Renal cortex interstitium (tissue), 11 donors: ENCODE data around the gene RNU4-1. TPM values are rescaled to one million over a fixed set of nuclear protein-coding genes. Genes with fewer than 3 reads are reported as not detected.

Source experiments
- DNase-seq, 11 donors: peaks; one replicate each; pipeline ENCODE4 v3.0.0-alpha.2; 2013; ENCODE audit warnings: low read depth in 9 of 11, low spot score in 4 of 11; ENCODE audit errors: extremely low read depth in 1 of 11
- polyA plus RNA-seq, 3 donors: library from polyadenylated mRNA; unstranded; fragments of 120-200 nt; gene quantifications; one replicate each; pipeline ENCODE4 v1.2.1, GENCODE V29; 2013; ENCODE audit not compliant: insufficient read length in 3 of 3

RNU4-1 gene
- polyA plus RNA-seq, 3 donors = not detected

- DNase-seq = no peak
Measured at GRCh38 chr12:120314220-120314619, 21.2 kb upstream of the RNU4-1 start.

DNA sequence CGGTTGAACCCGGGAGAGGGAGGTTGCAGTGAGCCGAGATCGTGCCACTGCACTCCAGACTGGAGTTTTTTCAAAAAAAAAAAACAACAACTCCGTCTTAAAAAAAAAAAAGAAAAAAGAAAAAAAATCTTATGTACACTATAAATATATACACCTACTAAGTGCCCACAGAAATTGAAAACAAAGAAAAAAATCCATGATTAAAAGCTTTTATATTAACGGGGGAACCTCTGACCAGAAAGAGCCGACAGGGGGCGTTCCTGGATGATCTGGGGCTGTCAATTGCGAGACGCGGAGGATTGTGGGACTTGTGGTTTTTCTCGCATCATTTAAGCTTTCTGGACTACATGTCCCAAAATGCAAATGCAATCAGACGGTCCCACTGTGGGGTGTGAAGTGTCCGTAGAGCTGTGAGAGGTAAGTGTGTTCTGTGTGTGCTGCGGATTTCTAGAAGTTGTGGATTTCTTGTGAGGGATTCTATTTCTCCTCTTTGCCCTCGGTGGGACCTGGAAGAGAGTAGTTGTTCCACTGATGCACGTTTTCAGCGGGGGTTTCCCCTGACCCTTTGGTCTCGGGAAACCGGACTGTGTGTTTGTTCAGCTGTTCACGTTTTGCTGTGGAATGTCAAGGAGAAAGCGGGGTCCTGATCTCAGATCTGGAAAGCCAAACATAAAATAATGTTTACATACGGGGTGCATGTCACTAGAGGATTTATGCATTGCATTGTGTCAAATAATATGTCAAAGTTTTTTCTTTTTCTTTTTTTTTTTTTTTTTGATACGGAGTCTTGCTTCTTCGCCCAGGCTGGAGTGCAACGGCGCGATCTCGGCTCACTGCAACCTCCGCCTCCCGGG is 9.2 kb upstream of the RNU4-1 start, which contains the start of gene SIRT4:
Gene SIRT4, plus strand, starts transcription at position 360 of the 854 bp plus-strand sequence. CDS start 1,241 bp downstream, outside the sequence.
- peak; percentile 83 to 96 (median 92) for DNase-seq

DNA sequence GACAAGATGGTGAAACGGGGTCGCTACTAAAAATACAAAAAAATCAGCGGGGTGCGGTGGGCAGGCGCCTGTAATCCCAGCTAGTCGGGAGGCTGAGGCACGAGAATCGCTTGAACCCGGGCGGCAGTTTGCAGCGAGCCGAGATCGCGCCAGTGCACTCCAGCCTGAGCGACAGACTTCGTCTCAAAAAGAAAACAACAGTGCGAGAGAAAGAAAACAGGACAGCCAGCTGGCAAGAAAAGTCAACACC is 701 bp downstream of the RNU4-1 start:
- peak in 4 of 11 donors; percentile 5 to 22 (median 10) for DNase-seq

DNA sequence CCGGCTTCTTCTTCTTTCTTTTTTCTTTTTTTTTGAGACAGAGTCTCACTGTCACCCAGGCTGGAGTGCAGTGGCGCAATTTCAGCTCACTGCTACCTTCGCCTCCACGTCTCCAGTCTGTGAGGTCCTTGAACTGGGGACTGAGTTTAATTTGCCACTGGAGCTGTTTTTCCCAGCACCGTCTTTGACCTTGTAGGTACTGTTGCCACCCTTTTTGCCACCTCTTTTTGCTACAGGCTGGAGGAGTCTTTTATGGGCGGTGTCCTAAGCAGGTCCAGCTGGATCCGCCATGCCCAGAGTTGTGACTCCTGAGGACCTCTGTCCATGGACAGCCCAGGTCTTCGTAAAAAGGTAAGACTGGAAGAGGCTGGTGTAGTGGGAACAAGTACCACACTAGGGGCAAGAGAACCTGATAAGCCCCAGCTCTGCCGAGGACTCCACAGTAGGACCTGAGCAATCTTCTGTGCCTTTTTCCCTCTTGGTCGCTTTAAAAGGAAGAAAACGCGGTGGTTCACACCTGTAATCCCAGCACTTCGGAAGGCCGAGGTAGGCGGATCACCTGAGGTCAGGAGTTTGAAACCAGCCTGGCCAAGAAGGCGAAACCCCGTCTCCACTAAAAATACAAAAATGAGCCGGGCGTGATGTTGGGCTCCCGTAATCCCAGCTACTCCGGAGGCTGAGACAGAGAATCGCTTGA is 2.3 kb downstream of the RNU4-1 start:
- peak in 6 of 11 donors; percentile 4 to 27 (median 14) for DNase-seq

GRCh38 chr12:120287491-120287890 is 5.5 kb downstream of the RNU4-1 start:
- no peak for DNase-seq

DNA sequence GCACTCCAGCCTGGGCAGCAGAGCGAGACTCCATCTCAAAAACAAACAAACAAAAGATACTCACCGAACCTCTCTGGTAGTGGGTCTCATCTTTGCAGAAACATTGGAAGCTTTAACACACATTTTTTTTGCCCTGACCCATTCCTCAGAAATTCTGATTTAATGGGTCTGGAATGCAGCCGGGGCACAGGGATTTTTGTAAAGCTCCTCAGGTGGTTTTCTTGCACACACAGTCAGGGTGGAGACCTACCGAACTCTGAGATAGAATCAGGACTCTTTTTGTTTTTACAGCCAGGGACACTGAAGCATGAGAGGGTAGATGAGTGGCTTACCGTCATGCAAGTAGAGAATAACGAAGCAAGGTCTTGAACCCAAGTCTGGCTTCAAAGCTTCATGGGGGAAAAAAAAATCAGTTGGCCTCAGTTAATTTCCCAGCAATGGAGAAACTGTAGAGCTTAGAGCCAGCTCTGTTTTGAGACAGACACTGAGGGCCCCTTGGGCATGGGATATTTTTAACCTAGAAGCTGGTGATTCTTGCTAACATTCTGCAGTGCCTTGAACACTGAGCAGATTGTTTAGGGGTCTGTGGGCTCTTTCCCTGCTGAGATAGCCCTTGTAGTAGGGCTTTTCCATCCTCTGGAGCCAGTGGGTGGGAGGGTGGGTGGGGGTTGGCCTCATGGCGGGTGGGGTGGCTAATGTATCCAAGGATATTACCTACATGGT is 6.1 kb downstream of the RNU4-1 start:
- no peak for DNase-seq

DNA sequence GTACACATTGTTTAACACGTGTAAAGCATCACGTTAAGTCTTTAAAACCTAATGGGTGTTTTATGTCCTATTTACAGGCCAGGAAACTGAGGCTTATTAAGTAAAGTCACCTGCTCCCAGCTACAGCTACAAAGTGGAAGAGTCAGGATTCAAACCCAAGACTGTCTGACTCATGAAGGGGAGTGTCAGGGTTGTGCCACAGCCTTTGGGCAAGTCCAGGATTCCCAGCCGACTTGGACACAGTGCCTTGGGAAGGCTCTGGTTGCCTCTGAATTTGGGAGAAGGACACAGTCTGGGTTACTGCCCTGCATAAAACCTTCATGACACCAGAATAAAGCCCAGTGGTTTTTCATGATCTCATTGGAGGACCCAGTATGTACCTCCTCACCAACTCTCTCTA is 8.7 kb downstream of the RNU4-1 start:
- DNase-seq = no peak

DNA sequence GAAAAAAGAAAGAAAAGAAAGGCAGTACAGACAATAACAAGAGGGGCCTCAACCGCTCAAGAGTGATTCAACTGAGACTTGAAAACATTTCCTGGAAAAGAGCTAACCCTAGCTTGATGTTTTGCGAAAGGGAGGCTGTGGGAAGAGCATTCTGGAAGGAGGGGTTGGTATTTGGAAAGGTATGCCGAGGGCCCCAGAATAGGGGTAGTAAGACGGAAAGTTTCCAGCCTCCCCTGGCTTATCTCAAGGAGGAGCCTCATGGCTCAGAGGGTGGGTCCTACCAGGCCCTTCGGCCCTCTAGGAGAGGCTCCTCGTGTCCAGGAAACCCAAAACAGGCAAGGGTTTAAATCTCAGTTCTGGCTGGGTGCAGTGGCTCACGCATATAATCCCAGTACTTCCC is 9.7 kb downstream of the RNU4-1 start:
- no peak for DNase-seq

GRCh38 chr12:120278137-120279069 is 14.6 kb downstream of the RNU4-1 start:
- no peak for DNase-seq

DNA sequence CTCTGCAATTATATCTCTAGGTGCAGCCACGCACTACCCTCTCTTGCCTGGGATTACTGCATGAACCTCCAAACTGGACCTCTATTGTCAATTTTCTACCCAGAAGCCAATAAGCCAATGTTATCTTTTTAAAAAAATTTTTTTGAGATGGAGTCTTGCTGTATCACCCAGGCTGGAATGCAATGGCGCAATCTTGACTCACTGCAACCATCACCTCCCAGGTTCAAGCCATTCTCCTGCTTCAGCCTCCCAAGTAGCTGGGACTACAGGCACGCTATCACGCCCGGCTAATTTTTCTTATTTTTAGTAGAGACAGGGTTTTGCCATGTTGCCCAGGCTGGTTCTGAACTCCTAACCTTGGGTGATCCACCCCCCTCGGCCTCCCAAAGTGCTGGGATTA is 16.3 kb downstream of the RNU4-1 start:
- DNase-seq = no peak

DNA sequence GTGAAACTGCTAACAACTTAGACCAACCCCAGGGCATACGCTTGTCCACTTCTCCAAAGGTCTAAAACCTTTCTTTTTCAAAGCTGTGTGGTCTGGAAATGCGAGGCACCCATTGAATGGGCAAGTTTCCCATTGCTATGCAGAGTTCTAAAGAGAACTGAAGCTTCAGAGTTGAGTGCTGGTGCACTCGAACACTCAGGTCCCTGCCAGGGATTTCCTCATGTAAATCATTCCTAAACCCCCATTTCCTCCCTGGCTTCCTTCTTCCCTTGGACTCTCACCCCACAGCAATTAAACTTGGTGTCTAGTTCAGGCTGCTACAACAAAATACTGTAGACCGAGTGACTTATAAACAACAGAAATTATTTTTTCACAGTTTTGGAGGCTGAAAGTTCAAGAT is 25.3 kb downstream of the RNU4-1 start:
- peak in 1 of 11 donors; percentile 20 for DNase-seq

DNA sequence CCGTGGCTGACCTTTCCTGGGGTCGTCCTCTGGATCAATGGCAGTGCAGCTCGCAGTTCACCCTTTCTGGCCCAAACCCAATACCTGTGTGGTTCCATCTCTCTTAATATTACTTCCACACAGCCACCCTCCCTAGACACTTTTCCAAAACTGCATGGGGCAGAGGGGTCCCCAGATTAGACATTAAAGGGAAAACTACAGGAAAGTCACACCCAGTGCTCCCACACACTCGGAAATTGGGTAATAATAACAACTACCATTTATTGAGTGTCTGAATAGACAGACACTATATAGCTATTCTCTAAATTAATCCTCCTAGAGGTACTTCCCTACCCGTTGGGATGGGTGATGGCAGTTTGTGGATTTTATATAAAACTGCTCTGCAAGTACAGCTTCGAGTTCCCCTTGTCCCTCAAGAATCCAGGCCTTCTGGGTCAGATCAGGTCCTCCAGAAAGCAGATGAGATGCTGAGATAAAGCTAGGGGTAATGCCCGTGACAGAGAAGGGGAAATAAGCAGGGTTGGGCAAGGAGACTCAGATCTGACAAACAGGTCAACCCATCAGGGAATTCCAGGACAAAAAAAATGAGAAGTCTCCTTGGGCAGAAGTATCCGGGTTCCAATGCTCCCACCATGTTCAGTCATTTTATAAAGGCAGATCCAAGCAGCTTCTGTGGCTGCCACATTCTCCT is 26.7 kb downstream of the RNU4-1 start:
- no peak for DNase-seq

DNA sequence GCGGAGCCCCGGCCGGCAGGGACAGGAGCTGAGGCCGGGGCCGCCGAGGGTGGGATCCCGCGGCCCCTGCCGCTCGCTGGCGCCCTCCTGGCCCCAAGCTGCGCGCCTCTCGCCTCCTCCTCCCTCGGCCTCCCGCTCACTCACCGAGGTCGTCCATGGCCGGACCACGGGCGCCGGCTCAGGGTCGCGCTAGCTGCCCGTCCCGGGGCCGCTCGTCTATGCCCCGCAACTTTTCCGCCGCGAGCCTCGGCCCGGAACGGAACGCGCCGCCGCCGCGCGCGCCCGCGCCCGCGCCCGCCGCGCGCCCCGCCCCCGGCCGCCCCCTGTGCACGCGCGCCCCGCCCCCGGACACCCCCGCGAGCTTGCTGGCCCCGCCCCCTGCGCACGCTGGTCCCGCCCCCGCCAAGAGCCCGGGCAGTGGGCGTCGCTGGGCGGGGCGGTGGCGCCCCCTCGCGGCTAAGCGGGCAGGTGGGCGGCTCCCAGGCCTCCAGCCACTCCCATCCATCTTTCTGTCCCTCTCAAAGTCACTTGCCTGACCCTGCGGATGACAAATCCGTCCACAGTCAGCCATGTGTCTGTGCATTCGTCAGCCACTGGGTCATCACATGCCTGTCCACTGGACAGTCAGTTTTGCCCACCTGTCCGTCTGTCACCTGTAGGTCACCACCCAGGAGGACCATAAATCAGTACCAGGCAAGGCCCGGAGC is 27.4 kb downstream of the RNU4-1 start, which contains the start of gene PXN:
Gene PXN, minus strand, starts transcription at position 258 of the 707 bp plus-strand sequence. Its CDS starts 101 bp downstream, at position 157.
- peak in 7 of 11 donors; percentile 53 to 81 (median 78) for DNase-seq

GRCh38 chr12:120264904-120265472 is 28.0 kb downstream of the RNU4-1 start:
- DNase-seq = no peak

GRCh38 chr12:120264086-120264903 is 28.7 kb downstream of the RNU4-1 start:
- DNase-seq = no peak

- no peak for DNase-seq
Measured at GRCh38 chr12:120263748-120264085, 29.3 kb downstream of the RNU4-1 start.
